CD4-positive, alpha-beta T cell treated with Interleukin-6 for 4 hours (primary cell): ENCODE measurements around the gene ERO1B.

Experiments
- DNase-seq: peaks from one replicate; pipeline ENCODE4 v3.0.0-alpha.2; 2020; ENCODE audit warnings: mixed read lengths

Gene ERO1B

GRCh38 chr1:236176337-236177336, 105.1 kb downstream of the ERO1B start:
- no peak for DNase-seq

GRCh38 chr1:236175642-236176336, 106.0 kb downstream of the ERO1B start:
- DNase-seq, result no peak

GRCh38 chr1:236173174-236173767, 108.5 kb downstream of the ERO1B start:
- DNase-seq, result no peak

- no peak for DNase-seq
These were observed 109.6 kb downstream of the ERO1B start for GRCh38 chr1:236172041-236172579.

GRCh38 chr1:236168716-236169429, 112.9 kb downstream of the ERO1B start:
- no peak for DNase-seq

- DNase-seq, result no peak
These were observed 114.2 kb downstream of the ERO1B start for GRCh38 chr1:236167578-236167977.

GRCh38 chr1:236167154-236167553, 114.6 kb downstream of the ERO1B start:
- no peak for DNase-seq

GRCh38 chr1:236166041-236166440, 115.7 kb downstream of the ERO1B start:
- no peak for DNase-seq
